ENCODE measurements around the gene TNFRSF6B. TPM values are rescaled to one million over a fixed set of nuclear protein-coding genes. Genes with fewer than 3 reads are reported as not detected.

TNFRSF6B gene
- total RNA-seq, 1 experiment from 2014 or later = 4.6 TPM

- Histone ChIP-seq H3K27ac (ENCODE audit: low read length) (no peak overlapping the region), H3K9me3 (ENCODE audit: low read length) (no peaks in the 10 kb centered on the region), H3K27me3 (ENCODE audit: low read length) (no peaks in the 10 kb centered on the region), H3K9ac (ENCODE audit: low read length) (no peak overlapping the region), H3K36me3 (ENCODE audit: insufficient read depth, low read length) (no peaks in the 10 kb centered on the region; the same call in 1 of the 2 replicates), H3K4me1 (ENCODE audit: low read length) (peaks cover 19% of the 10 kb centered on the region), H4K20me1 (ENCODE audit: insufficient read depth, low read depth, low read length) (peaks cover 20% of the 10 kb centered on the region), H3K9me2 (replicated peaks; ENCODE audit: insufficient read depth, low read length) (no peaks in the 10 kb centered on the region), H2AFZ (ENCODE audit: low read length) (no peak overlapping the region), H3K4me2 (ENCODE audit: low read depth, low read length, poor library complexity, severe bottlenecking) (no peak overlapping the region), H3K79me2 (ENCODE audit: low read length) (peaks cover 20% of the 10 kb centered on the region), H3K4me3 (ENCODE audit: low read length) (no peak overlapping the region)
- no peak for DNase-seq
Measured at GRCh38 chr20:63733117-63733516, 36.7 kb downstream of the TNFRSF6B start.

GRCh38 chr20:63733579-63734081, 37.2 kb downstream of the TNFRSF6B start:
- Histone ChIP-seq H3K27me3 (ENCODE audit: low read length) (no peaks in the 10 kb centered on the region), H3K36me3 (ENCODE audit: insufficient read depth, low read length) (no peaks in the 10 kb centered on the region; the same call in 1 of the 2 replicates), H2AFZ (ENCODE audit: low read length) (no peak overlapping the region), H3K9ac (ENCODE audit: low read length) (no peak overlapping the region), H3K9me2 (replicated peaks; ENCODE audit: insufficient read depth, low read length) (no peaks in the 10 kb centered on the region), H3K27ac (ENCODE audit: low read length) (no peak overlapping the region), H3K4me2 (ENCODE audit: low read depth, low read length, poor library complexity, severe bottlenecking) (no peak overlapping the region), H3K4me1 (ENCODE audit: low read length) (peaks cover 15% of the 10 kb centered on the region), H3K4me3 (ENCODE audit: low read length) (no peak overlapping the region), H3K9me3 (ENCODE audit: low read length) (no peaks in the 10 kb centered on the region), H3K79me2 (ENCODE audit: low read length) (peaks cover 15% of the 10 kb centered on the region), H4K20me1 (ENCODE audit: insufficient read depth, low read depth, low read length) (peaks cover 20% of the 10 kb centered on the region)
- DNase-seq = no peak

- H3K27me3 ChIP-seq (ENCODE audit: low read length) = no peaks in the 10 kb centered on the region
- DNase-seq = no peak
- H3K36me3 ChIP-seq (ENCODE audit: insufficient read depth, low read length) = no peaks in the 10 kb centered on the region; the same call in 1 of the 2 replicates
- H3K9me2 ChIP-seq (replicated peaks; ENCODE audit: insufficient read depth, low read length) = no peaks in the 10 kb centered on the region
- H3K79me2 ChIP-seq (ENCODE audit: low read length) = peaks cover 10% of the 10 kb centered on the region
- H3K4me3 ChIP-seq (ENCODE audit: low read length) = no peak overlapping the region
- peaks cover 20% of the 10 kb centered on the region for H4K20me1 ChIP-seq (ENCODE audit: insufficient read depth, low read depth, low read length)
- H3K9me3 ChIP-seq (ENCODE audit: low read length) = no peaks in the 10 kb centered on the region
- H2AFZ ChIP-seq (ENCODE audit: low read length) = no peak overlapping the region
- H3K4me1 ChIP-seq (ENCODE audit: low read length) = peaks cover 18% of the 10 kb centered on the region
- no peak overlapping the region for H3K4me2 ChIP-seq (ENCODE audit: low read depth, low read length, poor library complexity, severe bottlenecking)
- H3K9ac ChIP-seq (ENCODE audit: low read length) = no peak overlapping the region
- no peak overlapping the region for H3K27ac ChIP-seq (ENCODE audit: low read length)
Measured at GRCh38 chr20:63734111-63734945, 37.9 kb downstream of the TNFRSF6B start.

GRCh38 chr20:63734946-63735858, 38.8 kb downstream of the TNFRSF6B start:
- peaks cover 6% of the 10 kb centered on the region; the same call in 1 of the 2 replicates for H3K79me2 ChIP-seq (ENCODE audit: low read length)
- H3K9me2 ChIP-seq (replicated peaks; ENCODE audit: insufficient read depth, low read length) = no peaks in the 10 kb centered on the region
- peaks cover 20% of the 10 kb centered on the region for H4K20me1 ChIP-seq (ENCODE audit: insufficient read depth, low read depth, low read length)
- no peak overlapping the region for H3K4me2 ChIP-seq (ENCODE audit: low read depth, low read length, poor library complexity, severe bottlenecking)
- no peak overlapping the region for H3K27ac ChIP-seq (ENCODE audit: low read length)
- no peak for DNase-seq
- H3K4me1 ChIP-seq (ENCODE audit: low read length) = peaks cover 18% of the 10 kb centered on the region
- no peak overlapping the region for H3K4me3 ChIP-seq (ENCODE audit: low read length)
- no peaks in the 10 kb centered on the region for H3K9me3 ChIP-seq (ENCODE audit: low read length)
- no peak overlapping the region for H2AFZ ChIP-seq (ENCODE audit: low read length)
- H3K9ac ChIP-seq (ENCODE audit: low read length) = no peak overlapping the region
- H3K27me3 ChIP-seq (ENCODE audit: low read length) = no peaks in the 10 kb centered on the region
- H3K36me3 ChIP-seq (ENCODE audit: insufficient read depth, low read length) = no peaks in the 10 kb centered on the region; the same call in 1 of the 2 replicates

GRCh38 chr20:63735859-63736718, 39.6 kb downstream of the TNFRSF6B start, which contains the start of gene LIME1:
LIME1 (plus strand) TSS chr20:63736664; CDS start chr20:63737550, 886 bp downstream.
- no peaks in the 10 kb centered on the region for H3K9me2 ChIP-seq (replicated peaks; ENCODE audit: insufficient read depth, low read length)
- peaks cover 20% of the 10 kb centered on the region for H4K20me1 ChIP-seq (ENCODE audit: insufficient read depth, low read depth, low read length)
- no peaks in the 10 kb centered on the region for H3K9me3 ChIP-seq (ENCODE audit: low read length)
- no peak within 1 kb of the TSS for H3K27ac ChIP-seq (ENCODE audit: low read length)
- H3K27me3 ChIP-seq (ENCODE audit: low read length) = no peaks in the 10 kb centered on the region
- no peak within 1 kb of the TSS for H3K9ac ChIP-seq (ENCODE audit: low read length)
- peaks cover 26% of the 10 kb centered on the region for H3K4me1 ChIP-seq (ENCODE audit: low read length)
- no peak within 1 kb of the TSS for H3K4me3 ChIP-seq (ENCODE audit: low read length)
- peak; percentile 61 for DNase-seq
- H3K79me2 ChIP-seq (ENCODE audit: low read length) = peaks cover 6% of the 10 kb centered on the region; the same call in 1 of the 2 replicates
- H3K36me3 ChIP-seq (ENCODE audit: insufficient read depth, low read length) = no peaks in the 10 kb centered on the region; the same call in 1 of the 2 replicates
- no peak within 1 kb of the TSS for H2AFZ ChIP-seq (ENCODE audit: low read length)
- H3K4me2 ChIP-seq (ENCODE audit: low read depth, low read length, poor library complexity, severe bottlenecking) = peak within 1 kb of the TSS; percentile 5

GRCh38 chr20:63736893-63737694, 40.6 kb downstream of the TNFRSF6B start:
- Histone ChIP-seq H3K36me3 (ENCODE audit: insufficient read depth, low read length) (no peaks in the 10 kb centered on the region; the same call in 1 of the 2 replicates), H3K4me3 (ENCODE audit: low read length) (no peak overlapping the region), H3K79me2 (ENCODE audit: low read length) (no peaks in the 10 kb centered on the region), H2AFZ (ENCODE audit: low read length) (no peak overlapping the region), H3K9me3 (ENCODE audit: low read length) (no peaks in the 10 kb centered on the region), H3K4me1 (ENCODE audit: low read length) (peaks cover 26% of the 10 kb centered on the region), H3K27me3 (ENCODE audit: low read length) (no peaks in the 10 kb centered on the region), H3K4me2 (ENCODE audit: low read depth, low read length, poor library complexity, severe bottlenecking) (peak overlapping the region; percentile 5), H3K9me2 (replicated peaks; ENCODE audit: insufficient read depth, low read length) (no peaks in the 10 kb centered on the region), H4K20me1 (ENCODE audit: insufficient read depth, low read depth, low read length) (peaks cover 20% of the 10 kb centered on the region), H3K27ac (ENCODE audit: low read length) (no peak overlapping the region), H3K9ac (ENCODE audit: low read length) (no peak overlapping the region)
- DNase-seq = peak; percentile 64

GRCh38 chr20:63737695-63737944, 41.2 kb downstream of the TNFRSF6B start:
- H3K27me3 ChIP-seq (ENCODE audit: low read length) = no peaks in the 10 kb centered on the region
- no peaks in the 10 kb centered on the region for H3K9me2 ChIP-seq (replicated peaks; ENCODE audit: insufficient read depth, low read length)
- no peak overlapping the region for H3K27ac ChIP-seq (ENCODE audit: low read length)
- H3K9ac ChIP-seq (ENCODE audit: low read length) = no peak overlapping the region
- H3K79me2 ChIP-seq (ENCODE audit: low read length) = no peaks in the 10 kb centered on the region
- no peaks in the 10 kb centered on the region; the same call in 1 of the 2 replicates for H3K36me3 ChIP-seq (ENCODE audit: insufficient read depth, low read length)
- no peak overlapping the region for H3K4me3 ChIP-seq (ENCODE audit: low read length)
- no peak overlapping the region for H2AFZ ChIP-seq (ENCODE audit: low read length)
- peaks cover 20% of the 10 kb centered on the region for H4K20me1 ChIP-seq (ENCODE audit: insufficient read depth, low read depth, low read length)
- no peak for DNase-seq
- peaks cover 26% of the 10 kb centered on the region for H3K4me1 ChIP-seq (ENCODE audit: low read length)
- no peaks in the 10 kb centered on the region for H3K9me3 ChIP-seq (ENCODE audit: low read length)
- H3K4me2 ChIP-seq (ENCODE audit: low read depth, low read length, poor library complexity, severe bottlenecking) = no peak overlapping the region

Measured in Karpas-422 (cell line).